Ramos (cell line): Measurements from ENCODE around the gene SLC66A2.

ENCODE experiments used
- in situ Hi-C: fragments of 300-500 bp; cut with MboI; formaldehyde crosslinking; loops from one replicate; pipeline ENCODE4 v1.14.3; 2022; ENCODE audit warnings: low sequenced_read_pairs; ENCODE audit not compliant: unreplicated experiment

SLC66A2 gene

DNA sequence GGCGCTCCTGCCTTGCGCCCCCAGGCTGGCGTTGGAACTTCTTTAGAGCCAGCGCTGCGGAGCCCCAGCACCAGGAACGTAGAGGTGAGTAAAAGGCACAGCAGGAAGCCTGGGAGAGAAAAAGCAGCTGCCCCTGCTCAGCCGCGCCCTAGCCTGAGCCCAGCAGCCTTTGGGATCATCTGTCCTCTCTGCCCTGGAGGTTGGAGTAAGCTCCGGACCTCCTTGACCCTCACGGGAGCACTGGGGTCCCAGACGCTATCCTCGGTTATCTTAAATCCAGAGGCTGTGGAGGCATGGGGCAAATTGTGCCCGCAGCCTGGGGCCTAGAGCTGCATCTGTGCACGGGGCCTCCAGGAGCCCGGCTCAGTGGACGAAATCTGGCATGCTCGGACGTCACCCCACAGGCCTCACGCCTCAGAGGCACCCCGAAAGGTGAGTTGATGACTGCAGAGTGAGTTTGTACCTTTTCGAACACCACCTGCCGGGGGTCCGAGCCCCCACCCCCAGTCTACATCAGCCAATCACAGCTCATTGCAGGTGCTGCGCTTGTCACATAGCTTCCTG lies 1.6 kb upstream of the SLC66A2 start:
- in situ Hi-C loops = no loop called here

DNA sequence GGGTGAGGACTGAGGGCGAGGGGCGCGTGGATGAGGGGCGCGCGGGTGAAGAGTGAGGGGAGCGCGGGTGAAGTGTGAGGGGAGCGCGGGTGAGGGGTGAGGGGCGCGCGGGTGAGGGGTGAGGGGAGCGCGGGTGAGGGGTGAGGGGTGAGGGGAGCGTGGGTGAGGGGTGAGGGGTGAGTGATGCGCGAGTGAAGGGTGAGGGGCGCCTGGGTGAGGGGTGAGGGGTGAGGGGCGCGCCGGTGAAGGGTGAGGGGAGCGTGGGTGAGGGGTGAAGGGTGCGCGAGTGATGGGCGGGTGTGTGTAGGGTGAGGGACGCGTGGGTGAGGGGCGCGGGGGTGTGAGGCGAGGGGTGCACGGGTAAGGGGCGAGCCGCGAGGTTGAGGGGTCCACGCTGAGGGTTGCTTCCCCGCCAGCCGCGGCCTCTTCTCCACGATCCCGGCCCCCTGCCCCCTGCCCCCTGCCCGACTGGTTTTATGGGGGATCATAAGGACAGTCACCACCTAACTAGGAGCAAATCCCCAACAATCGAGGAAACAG lies 1.1 kb upstream of the SLC66A2 start:
- in situ Hi-C loops = no loop called here

DNA sequence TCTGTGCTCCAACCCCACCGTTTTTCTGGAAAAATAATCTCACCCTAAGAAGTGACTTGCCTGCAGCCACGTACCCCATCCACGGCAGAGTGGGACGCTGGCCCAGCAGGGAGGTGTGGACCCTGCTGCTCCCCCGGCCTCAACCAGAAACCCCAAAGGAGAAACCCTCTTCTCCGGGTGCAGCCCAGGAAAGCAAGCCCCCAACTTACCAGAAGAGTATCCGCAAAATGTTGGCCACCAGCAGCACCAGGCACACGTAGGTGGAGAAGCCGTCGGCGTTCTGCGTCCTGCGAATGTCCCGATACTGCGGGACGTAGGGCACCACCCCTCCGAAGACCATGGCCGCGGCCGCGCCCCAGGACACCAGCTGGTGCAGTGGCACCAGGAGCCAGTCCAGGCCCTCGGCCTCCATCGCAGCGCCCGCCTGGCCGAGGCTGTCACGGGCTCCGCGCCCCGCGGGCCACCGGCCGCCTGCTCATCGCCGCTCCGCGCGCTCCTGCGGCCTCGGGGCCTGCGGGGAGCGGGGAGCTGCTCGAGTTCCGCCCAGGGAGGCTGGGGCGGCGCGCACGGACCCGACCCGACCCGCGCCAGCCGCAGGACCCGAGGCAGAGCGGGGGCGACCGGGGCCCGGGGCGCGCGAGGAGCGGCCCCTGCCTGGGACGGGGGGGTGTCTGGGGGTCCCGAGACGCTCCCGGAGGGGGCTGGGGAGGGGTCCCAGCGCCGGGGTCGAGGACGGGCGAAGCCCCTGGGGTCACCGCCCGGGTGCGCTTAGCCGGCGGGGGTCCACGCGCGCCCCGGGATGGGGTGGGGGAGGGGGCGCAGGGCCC lies 725 bp downstream of the SLC66A2 start:
- in situ Hi-C loops = no loop called here

GRCh38 chr18:79949697-79950487 lies 1.6 kb downstream of the SLC66A2 start:
- in situ Hi-C loops = no loop called here

DNA sequence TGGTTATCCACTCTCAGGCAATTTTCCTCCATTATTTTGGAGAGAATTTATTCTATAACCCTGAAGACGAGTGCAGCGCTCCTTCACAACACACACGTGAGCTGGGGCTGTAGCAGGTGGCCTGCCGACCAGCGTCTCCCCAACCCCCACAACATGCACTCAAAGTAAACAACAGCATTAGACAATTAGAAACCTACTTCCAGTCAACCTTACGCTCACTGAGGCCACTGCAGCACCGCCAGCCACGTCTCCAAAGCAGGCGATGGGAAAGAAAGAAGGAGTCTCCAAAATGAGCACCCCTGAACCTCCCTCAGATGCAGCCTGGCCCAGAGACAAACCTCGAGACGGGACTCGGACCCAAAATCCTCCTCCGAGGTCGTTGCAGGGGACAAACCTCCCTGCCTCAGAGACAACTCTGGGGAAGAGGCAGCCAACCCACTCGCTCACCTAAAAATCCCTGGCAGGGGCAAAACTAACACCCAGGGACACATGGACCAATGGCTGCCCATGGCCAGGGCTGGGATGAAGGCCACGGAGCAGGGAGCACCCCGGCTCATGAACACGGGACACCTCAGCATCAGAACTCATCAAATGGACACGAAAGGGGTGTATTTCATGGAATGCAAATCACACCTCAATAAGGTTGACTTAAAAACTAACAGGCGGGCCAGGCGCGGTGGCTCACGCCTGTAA lies 2.6 kb downstream of the SLC66A2 start:
- in situ Hi-C loops = no loop called here

GRCh38 chr18:79947881-79948610 lies 3.4 kb downstream of the SLC66A2 start:
- in situ Hi-C loops = no loop called here

- in situ Hi-C loops = no loop called here
Measured at GRCh38 chr18:79947054-79947755, 4.2 kb downstream of the SLC66A2 start.

DNA sequence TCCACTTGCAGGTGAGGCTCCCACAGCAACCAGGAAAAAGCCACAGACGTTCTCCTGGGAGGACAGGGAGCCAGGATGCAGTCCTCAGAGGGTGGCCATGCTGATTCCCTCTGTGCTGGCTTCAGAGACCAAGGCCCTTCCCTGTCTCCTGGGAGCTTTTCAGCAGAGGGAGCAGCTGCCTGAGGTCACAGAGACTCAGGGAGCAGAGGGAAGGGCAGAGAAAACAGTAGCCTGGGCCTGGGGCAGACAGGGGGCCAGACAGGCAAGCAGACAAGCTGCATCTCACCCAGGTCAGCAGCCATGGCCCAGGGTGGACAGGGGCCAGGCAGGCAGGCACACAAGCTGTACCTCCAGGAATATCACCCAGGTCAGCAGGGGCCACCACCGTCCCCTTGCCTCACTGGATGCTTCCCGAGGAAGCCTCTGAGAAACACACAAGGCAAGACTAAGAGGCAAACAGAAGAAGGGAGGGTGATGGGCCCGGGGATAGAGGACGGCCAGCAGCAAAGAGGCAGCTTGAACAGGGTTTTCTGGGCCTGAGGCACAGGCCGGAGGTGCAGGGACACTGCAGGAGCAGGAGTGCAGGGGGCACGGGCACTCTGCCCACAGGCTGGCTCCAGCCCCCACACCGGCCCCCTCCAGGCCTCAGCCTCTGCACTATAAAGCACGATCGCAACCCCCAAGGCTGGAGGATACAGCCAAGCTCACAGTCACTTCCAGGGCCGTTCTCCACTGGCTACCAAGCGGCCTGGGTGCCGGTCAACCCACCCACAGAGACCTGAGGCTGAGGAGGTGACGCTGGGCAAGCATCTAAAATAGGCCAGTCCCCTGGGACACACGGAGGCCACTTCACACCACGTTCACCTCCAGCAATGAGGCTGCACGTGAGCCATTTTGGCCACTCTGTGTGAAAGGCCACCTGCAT lies 6.1 kb downstream of the SLC66A2 start:
- in situ Hi-C loops = no loop called here

DNA sequence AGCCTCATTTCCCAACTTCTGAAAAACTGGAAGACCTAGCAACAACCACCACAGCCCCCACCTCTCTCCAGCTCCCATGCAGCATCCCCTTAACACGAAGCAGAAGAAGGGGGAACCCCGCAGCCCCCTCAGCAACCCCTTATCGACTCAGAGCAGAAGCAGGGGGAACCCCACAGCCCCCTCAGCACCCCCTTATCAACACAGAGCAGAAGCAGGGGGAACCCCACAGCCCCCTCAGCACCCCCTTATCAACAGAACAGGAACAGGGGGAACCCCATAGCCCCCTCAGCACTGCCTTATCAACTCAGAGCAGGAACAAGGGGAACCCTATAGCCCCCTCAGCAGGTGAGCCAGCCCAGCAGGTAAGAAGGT lies 6.7 kb downstream of the SLC66A2 start:
- in situ Hi-C loops = no loop called here

GRCh38 chr18:79944126-79944731 lies 7.2 kb downstream of the SLC66A2 start:
- in situ Hi-C loops = no loop called here

DNA sequence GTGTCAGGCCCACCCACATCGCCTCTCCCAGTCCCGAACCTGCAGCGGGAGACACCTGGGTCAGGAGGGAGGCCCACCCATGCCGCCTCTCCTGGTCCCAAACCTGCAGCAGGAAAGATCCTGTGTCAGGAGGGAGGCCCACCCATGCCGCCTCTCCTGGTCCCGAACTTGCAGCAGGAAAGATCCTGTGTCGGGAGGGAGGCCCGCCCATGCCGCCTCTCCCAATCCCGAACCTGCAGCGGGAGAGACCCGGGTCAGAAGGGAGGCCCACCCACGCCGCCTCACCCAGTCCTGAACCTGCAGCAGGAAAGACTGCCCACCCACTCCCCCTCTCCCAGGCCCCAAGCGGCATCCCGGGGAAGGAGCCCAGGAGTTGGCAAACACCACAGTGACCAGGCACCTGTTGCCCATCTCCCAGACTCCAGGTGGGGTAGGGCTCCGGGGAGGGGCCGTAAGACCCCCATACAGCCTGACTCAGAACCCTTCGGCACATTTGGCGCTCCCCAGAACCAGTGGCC lies 7.8 kb downstream of the SLC66A2 start:
- in situ Hi-C loops = no loop called here

DNA sequence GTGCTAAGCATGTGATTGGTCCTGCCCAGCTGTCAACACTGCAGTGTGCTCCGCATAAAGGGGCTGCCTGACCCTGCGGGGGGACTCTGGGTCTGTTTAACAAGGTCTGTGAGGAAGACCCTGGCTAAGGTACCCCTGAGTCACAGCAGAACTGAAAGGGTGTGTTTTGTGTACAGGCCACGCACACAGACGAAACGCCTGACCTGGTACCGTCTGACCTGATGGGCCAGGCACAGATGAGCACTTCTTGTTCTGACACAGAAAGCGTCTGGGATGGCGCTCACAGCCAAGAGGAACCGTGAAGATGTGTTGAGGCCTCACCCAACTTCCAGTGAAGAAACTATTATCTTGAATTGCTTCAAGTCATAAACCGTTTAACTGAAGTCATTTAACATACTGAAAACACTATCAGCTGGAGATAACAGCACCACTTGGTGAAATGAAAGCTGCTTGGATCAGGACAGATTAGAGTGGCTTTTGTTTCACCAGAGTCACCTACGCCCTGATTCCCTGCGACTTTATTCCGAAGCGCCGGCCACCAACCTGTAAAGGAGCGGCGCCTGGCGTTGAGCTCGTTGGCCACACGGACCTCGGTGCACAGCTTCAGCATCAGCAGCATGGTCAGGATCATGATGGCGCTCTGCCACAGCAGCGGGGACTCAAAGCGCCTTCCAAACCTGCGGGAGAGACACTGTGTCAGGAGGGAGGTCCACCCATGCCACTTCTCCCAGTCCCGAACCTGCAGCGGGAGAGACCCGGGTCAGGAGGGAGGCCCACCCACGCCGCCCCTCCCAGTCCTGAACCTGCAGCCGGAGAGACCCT lies 8.5 kb downstream of the SLC66A2 start:
- in situ Hi-C loops = no loop called here

- in situ Hi-C loops = no loop called here
Measured at GRCh38 chr18:79942211-79942610, 9.2 kb downstream of the SLC66A2 start.

GRCh38 chr18:79941473-79942119 lies 9.9 kb downstream of the SLC66A2 start:
- in situ Hi-C loops = no loop called here

- in situ Hi-C loops = no loop called here
Measured at GRCh38 chr18:79940814-79941472, 10.5 kb downstream of the SLC66A2 start.
